H1 (cell line): ENCODE measurements around the gene NOXRED1. TPM values are rescaled to one million over a fixed set of nuclear protein-coding genes. Genes with fewer than 3 reads are reported as not detected.
"Not testable (repeated sequence)": the region's sequence is repeated elsewhere in the genome, so short reads cannot be mapped to it uniquely, and the experiment has no call there.

Experiments used
- CTCF ChIA-PET: fragments of 300-600 bp; sonication (Branson Sonifier 250); formaldehyde crosslinking; loops from one replicate; lab custom pipeline; 2021; ENCODE audit not compliant: partially characterized antibody; lab: Charles Lee
- POLR2A ChIA-PET: fragments of 300-600 bp; sonication (Branson Sonifier 250); formaldehyde crosslinking; loops from one replicate; lab custom pipeline; 2021; ENCODE audit warnings: inconsistent platforms; ENCODE audit not compliant: partially characterized antibody; lab: Charles Lee
- DNase-seq, 2 experiments: peaks; one replicate each; pipeline versions ENCODE4 v3.0.0 to v3.0.0-alpha.2; 2010 to 2022; ENCODE audit warnings: low spot score in 2 of 2, low read depth in 1 of 2, mixed read lengths in 1 of 2
- FAIRE-seq: peaks from 2 replicates; lab custom pipeline; 2011; peaks lifted over from hg19 to GRCh38; lab: Jason Lieb, UNC
- H2AFZ ChIP-seq: 2 replicates; pipeline ENCODE4 v1.8.1; 2012; ENCODE audit warnings: low read length, inconsistent platforms
- H2AK5ac ChIP-seq: 2 replicates; pipeline ENCODE4 v1.6.1; 2013; ENCODE audit warnings: low read depth, low read length
- H2BK120ac ChIP-seq: replicated peaks from 2 replicates; pipeline ENCODE3; 2013; ENCODE audit warnings: low read depth, low read length, inconsistent platforms
- H2BK12ac ChIP-seq: 2 replicates; pipeline ENCODE4 v1.6.1; 2013; ENCODE audit warnings: low read depth, low read length
- H2BK15ac ChIP-seq: 2 replicates; pipeline ENCODE4 v1.6.1; 2013; ENCODE audit warnings: low read length
- H2BK20ac ChIP-seq: 2 replicates; pipeline ENCODE4 v1.6.1; 2013; ENCODE audit warnings: low read length
- H2BK5ac ChIP-seq: 2 replicates; pipeline ENCODE4 v1.6.1; 2013; ENCODE audit warnings: low read depth, low read length
- H3K14ac ChIP-seq: 2 replicates; pipeline ENCODE4 v1.6.1; 2013; ENCODE audit warnings: inconsistent platforms; ENCODE audit not compliant: insufficient read length
- H3K18ac ChIP-seq: 2 replicates; pipeline ENCODE4 v1.6.1; 2013; ENCODE audit warnings: low read length; ENCODE audit errors: extremely low read depth
- H3K23ac ChIP-seq: 2 replicates; pipeline ENCODE4 v1.6.1; 2013; ENCODE audit warnings: inconsistent platforms; ENCODE audit not compliant: insufficient read length
- H3K23me2 ChIP-seq: 2 replicates; pipeline ENCODE4 v1.6.1; 2013; ENCODE audit warnings: low read depth, low read length
- H3K27ac ChIP-seq: 2 replicates; pipeline ENCODE4 v1.6.1; 2011; ENCODE audit warnings: low read depth, low read length, inconsistent platforms
- H3K27me3 ChIP-seq, 4 experiments: replicated peaks in 1 of 4; 1 replicate in 1 of 4; 2 replicates in 3 of 4; pipeline versions ENCODE4 v1.6.1 to v1.8.1; 2011 to 2013; ENCODE audit warnings: low read length in 3 of 4, mild to moderate bottlenecking in 3 of 4, inconsistent platforms in 2 of 4, mixed read lengths in 2 of 4, moderate library complexity in 1 of 4; ENCODE audit not compliant: control insufficient read depth in 3 of 4, insufficient read depth in 3 of 4; ENCODE audit errors: extremely low read depth in 1 of 4
- H3K36me3 ChIP-seq, 4 experiments: 2 replicates each; pipeline versions ENCODE4 v1.6.1 to v1.8.1; 2011 to 2013; ENCODE audit warnings: mild to moderate bottlenecking in 4 of 4, low read length in 3 of 4, moderate library complexity in 2 of 4, control low read depth in 1 of 4, inconsistent platforms in 1 of 4; ENCODE audit not compliant: insufficient read depth in 4 of 4, control insufficient read depth in 2 of 4
- H3K4ac ChIP-seq: replicated peaks from 2 replicates; pipeline ENCODE3; 2013; ENCODE audit warnings: low read length, low read depth, mixed read lengths, inconsistent platforms; ENCODE audit not compliant: insufficient read length
- H3K4me1 ChIP-seq, 4 experiments: replicated peaks in 1 of 4; 1 replicate in 1 of 4; 2 replicates in 3 of 4; pipeline versions ENCODE4 v1.6.1 to v1.8.1; 2011 to 2013; ENCODE audit warnings: low read length in 3 of 4, inconsistent platforms in 2 of 4, mixed read lengths in 1 of 4; ENCODE audit not compliant: insufficient read depth in 4 of 4, control insufficient read depth in 3 of 4
- H3K4me2 ChIP-seq, 2 experiments: 2 replicates each; pipeline versions ENCODE4 v1.6.1 to v1.8.1; 2011 to 2013; ENCODE audit warnings: low read depth in 2 of 2, low read length in 2 of 2, control low read depth in 1 of 2, inconsistent platforms in 1 of 2, mild to moderate bottlenecking in 1 of 2; ENCODE audit not compliant: insufficient read depth in 1 of 2
- H3K4me3 ChIP-seq, 4 experiments: fragments of 200-600, 300-600 bp in 1 of 4; sonication (generic), shearing (Covaris generic), sonication (Bioruptor Twin) in 1 of 4; 2 replicates each; pipeline versions ENCODE4 v1.5.1 to v1.8.1; 2011 to 2016; ENCODE audit warnings: low read length in 4 of 4, low read depth in 3 of 4, control low read depth in 2 of 4, inconsistent platforms in 2 of 4, mild to moderate bottlenecking in 2 of 4, mixed read lengths in 1 of 4, moderate library complexity in 1 of 4; ENCODE audit not compliant: insufficient read depth in 2 of 4; ENCODE audit errors: extremely low read depth in 1 of 4
- H3K56ac ChIP-seq: replicated peaks from 2 replicates; pipeline ENCODE3; 2013; ENCODE audit warnings: low read depth, mild to moderate bottlenecking, mixed read lengths, low read length, inconsistent platforms; ENCODE audit not compliant: insufficient read length
- H3K79me1 ChIP-seq: 2 replicates; pipeline ENCODE4 v1.6.1; 2013; ENCODE audit warnings: low read depth, low read length, control low read depth
- H3K79me2 ChIP-seq, 2 experiments: 2 replicates each; pipeline versions ENCODE4 v1.6.1 to v1.8.1; 2012 to 2013; ENCODE audit warnings: low read length in 2 of 2, mild to moderate bottlenecking in 2 of 2, inconsistent platforms in 1 of 2; ENCODE audit not compliant: insufficient read depth in 2 of 2, control insufficient read depth in 1 of 2
- H3K9ac ChIP-seq, 4 experiments: replicated peaks in 1 of 4; 1 replicate in 1 of 4; 2 replicates in 3 of 4; pipeline versions ENCODE4 v1.6.1 to v1.8.1; 2011 to 2013; ENCODE audit warnings: low read depth in 3 of 4, low read length in 3 of 4, control low read depth in 2 of 4, mild to moderate bottlenecking in 2 of 4, moderate library complexity in 2 of 4, inconsistent platforms in 1 of 4; ENCODE audit errors: extremely low read depth in 1 of 4
- H3K9me3 ChIP-seq, 2 experiments: 2 replicates each; pipeline versions ENCODE4 v1.6.1 to v1.8.1; 2012 to 2013; ENCODE audit warnings: mild to moderate bottlenecking in 2 of 2, moderate library complexity in 2 of 2, control low read depth in 1 of 2, inconsistent platforms in 1 of 2, low read depth in 1 of 2, low read length in 1 of 2, mixed read lengths in 1 of 2; ENCODE audit not compliant: insufficient read depth in 2 of 2
- H4K20me1 ChIP-seq, 2 experiments: replicated peaks in 1 of 2; 2 replicates each; pipeline versions ENCODE3 to v1.8.1; 2011 to 2013; ENCODE audit warnings: inconsistent platforms in 2 of 2, low read length in 2 of 2, mild to moderate bottlenecking in 1 of 2; ENCODE audit not compliant: insufficient read depth in 2 of 2, control insufficient read depth in 1 of 2
- H4K5ac ChIP-seq: 2 replicates; pipeline ENCODE4 v1.6.1; 2013; ENCODE audit warnings: low read length, low read depth, mixed read lengths, inconsistent platforms; ENCODE audit not compliant: insufficient read length
- H4K8ac ChIP-seq: 2 replicates; pipeline ENCODE4 v1.8.0; 2013; ENCODE audit warnings: mild to moderate bottlenecking, moderate library complexity, low read length, inconsistent platforms; ENCODE audit not compliant: insufficient read depth; ENCODE audit errors: extremely low read depth
- H4K91ac ChIP-seq: replicated peaks from 2 replicates; pipeline ENCODE3; 2013; ENCODE audit warnings: low read length, mixed read lengths, inconsistent platforms; ENCODE audit not compliant: insufficient read length
- WGBS, 2 experiments: shearing (Covaris generic) in 1 of 2; methylation state at CpG; one replicate each; pipeline versions ENCODE4 v1.1.6 to v1.1.7; 2013 to 2015; ENCODE audit warnings: low lambda C conversion rate in 2 of 2, mixed read lengths in 2 of 2, inconsistent platforms in 1 of 2, low coverage in 1 of 2, missing lambda C conversion rate in 1 of 2; ENCODE audit not compliant: insufficient replicate concordance in 2 of 2, insufficient coverage in 1 of 2, insufficient read length in 1 of 2; ENCODE audit errors: extremely low coverage in 1 of 2, missing lambda C conversion rate in 1 of 2; 5-methylcytosine and 5-hydroxymethylcytosine counted together
- polyA plus RNA-seq, 7 experiments: library from polyadenylated mRNA; depleted of rRNA in 3 of 7; stranded (reverse) in 5 of 7; unstranded in 2 of 7; fragments of >200 nt in 5 of 7; fragments of 200-250 nt in 2 of 7; gene quantifications; 1 replicate in 5 of 7; 2 replicates in 1 of 7; 4 replicates in 1 of 7; pipeline versions ENCODE4 v1.2.1 to v1.2.3, GENCODE V29; 2011 to 2013; ENCODE audit warnings: missing spikeins in 2 of 7, mixed read lengths in 2 of 7
- total RNA-seq: library from RNA; stranded (reverse); fragmentation: NEBNext Ultra II Directional; extraction: Animal tissue kit (Norgen Biotek cat#: 25700); gene quantifications from 2 replicates; pipeline ENCODE4 v1.2.1, GENCODE V29; 2021

Gene NOXRED1
- total and polyA plus RNA-seq, 2 of the 8 experiments (the other 6 are each of a cell fraction or from before 2014, with no cell fraction given), result 0.23 to 0.48 TPM

GRCh38 chr14:77416098-77416497, 7.2 kb downstream of the NOXRED1 start:
- CTCF ChIA-PET, result not testable (repeated sequence)

GRCh38 chr14:77415403-77416030, 7.8 kb downstream of the NOXRED1 start:
- H2BK120ac ChIP-seq, H3K79me1 ChIP-seq, H3K23me2 ChIP-seq, CTCF ChIA-PET, H3K4ac ChIP-seq, H3K36me3 ChIP-seq, FAIRE-seq, H2BK12ac ChIP-seq, H3K4me2 ChIP-seq, H4K91ac ChIP-seq, H2AK5ac ChIP-seq, H3K79me2 ChIP-seq, H3K27me3 ChIP-seq, H3K56ac ChIP-seq, H2AFZ ChIP-seq, DNase-seq, H2BK5ac ChIP-seq, H3K4me3 ChIP-seq, H3K23ac ChIP-seq, H4K8ac ChIP-seq, H4K5ac ChIP-seq, H2BK15ac ChIP-seq, H3K14ac ChIP-seq, H3K4me1 ChIP-seq, H3K9ac ChIP-seq, H2BK20ac ChIP-seq, H3K27ac ChIP-seq, H4K20me1 ChIP-seq, H3K18ac ChIP-seq: not testable (repeated sequence)
- peaks cover 5 to 12% of the 10 kb centered on the region in 2 experiments; a peak in 3 of 4 replicates for H3K9me3 ChIP-seq
- 96% methylated on average over 10 of the region's 10 CpGs; no CpG with 5 or more reads in 1 of the 2 experiments for WGBS, 2 experiments
- POLR2A ChIA-PET, result interaction anchor here (0.7 kb wide), 1 partner anchor 345 kb away, joined by 3 read pairs; no protein-coding TSS in a partner anchor

More at GRCh38 chr14:77416098-77416497, 7.2 kb downstream of the NOXRED1 start:
- not testable (repeated sequence) for H3K56ac ChIP-seq, H4K5ac ChIP-seq, H3K79me2 ChIP-seq, H2BK15ac ChIP-seq, H3K9ac ChIP-seq, H3K27ac ChIP-seq, H2BK20ac ChIP-seq, H2AK5ac ChIP-seq, H3K4me3 ChIP-seq, H3K4ac ChIP-seq, H3K18ac ChIP-seq, H2BK5ac ChIP-seq, H3K23me2 ChIP-seq, FAIRE-seq, DNase-seq, H3K79me1 ChIP-seq, H4K91ac ChIP-seq, H3K36me3 ChIP-seq, H2BK12ac ChIP-seq, H3K4me2 ChIP-seq, H4K20me1 ChIP-seq, H3K4me1 ChIP-seq, H3K23ac ChIP-seq, H2BK120ac ChIP-seq, H3K27me3 ChIP-seq, H2AFZ ChIP-seq, H3K14ac ChIP-seq, H4K8ac ChIP-seq
- POLR2A ChIA-PET, result interaction anchor here (0.7 kb wide), 1 partner anchor 345 kb away, joined by 3 read pairs; no protein-coding TSS in a partner anchor
- WGBS, 2 experiments, result 83% methylated on average over 1 of the region's 3 CpGs; no CpG with 5 or more reads in 1 of the 2 experiments
- peaks cover 5 to 12% of the 10 kb centered on the region in 2 experiments; a peak in 3 of 4 replicates for H3K9me3 ChIP-seq
